Keratinocyte (primary cell): ENCODE results near the gene PNMA8B. TPM values are rescaled to one million over a fixed set of nuclear protein-coding genes. Genes with fewer than 3 reads are reported as not detected.

ENCODE experiments used
- DNase-seq: peaks from one replicate; pipeline ENCODE4 v3.0.0-alpha.2; 2011; ENCODE audit warnings: low read depth, missing footprints, low spot score
- FAIRE-seq: peaks from 2 replicates; lab custom pipeline; 2011; peaks lifted over from hg19 to GRCh38; lab: Jason Lieb, UNC
- H2AFZ ChIP-seq: 2 replicates; pipeline ENCODE4 v1.6.0; 2012; ENCODE audit warnings: low read length, control low read depth, inconsistent platforms; ENCODE audit not compliant: control insufficient read depth
- H3K27ac ChIP-seq: 2 replicates; pipeline ENCODE4 v1.5.1; 2011; ENCODE audit warnings: low read length; ENCODE audit not compliant: control insufficient read depth, insufficient read depth
- H3K27me3 ChIP-seq: 3 replicates; pipeline ENCODE4 v1.6.0; 2011; ENCODE audit warnings: low read length; ENCODE audit not compliant: control insufficient read depth, insufficient read depth; ENCODE audit errors: extremely low read depth
- H3K36me3 ChIP-seq, 2 experiments: 2 replicates in 1 of 2; 3 replicates in 1 of 2; pipeline ENCODE4 v1.5.1; 2011; ENCODE audit warnings: low read length in 2 of 2, mild to moderate bottlenecking in 1 of 2; ENCODE audit not compliant: control insufficient read depth in 2 of 2, insufficient read depth in 2 of 2; ENCODE audit errors: extremely low read depth in 1 of 2
- H3K4me1 ChIP-seq: 3 replicates; pipeline ENCODE4 v1.5.1; 2011; ENCODE audit warnings: low read length; ENCODE audit not compliant: control insufficient read depth, insufficient read depth; ENCODE audit errors: extremely low read depth
- H3K4me2 ChIP-seq: 3 replicates; pipeline ENCODE4 v1.6.0; 2011; ENCODE audit warnings: low read depth, low read length; ENCODE audit not compliant: control insufficient read depth, insufficient read depth; ENCODE audit errors: extremely low read depth
- H3K4me3 ChIP-seq, 3 experiments: fragments of 200-600 bp in 1 of 3; sonication (generic) in 1 of 3; 2 replicates in 2 of 3; 3 replicates in 1 of 3; pipeline ENCODE4 v1.5.1; 2011 to 2016; ENCODE audit warnings: low read length in 3 of 3, mild to moderate bottlenecking in 3 of 3, control low read depth in 2 of 3, inconsistent platforms in 1 of 3, low read depth in 1 of 3, mixed read lengths in 1 of 3, mixed run types in 1 of 3, moderate library complexity in 1 of 3; ENCODE audit not compliant: control insufficient read depth in 2 of 3, insufficient read depth in 2 of 3; ENCODE audit errors: extremely low read depth in 1 of 3
- H3K79me2 ChIP-seq: 2 replicates; pipeline ENCODE4 v1.6.0; 2012; ENCODE audit warnings: low read length; ENCODE audit not compliant: control insufficient read depth, insufficient read depth
- H3K9ac ChIP-seq: 3 replicates; pipeline ENCODE4 v1.6.0; 2011; ENCODE audit warnings: low read length; ENCODE audit not compliant: control insufficient read depth, insufficient read depth; ENCODE audit errors: extremely low read depth
- H3K9me1 ChIP-seq: 3 replicates; pipeline ENCODE4 v1.6.0; 2011; ENCODE audit warnings: low read length; ENCODE audit not compliant: control insufficient read depth, insufficient read depth; ENCODE audit errors: extremely low read depth
- H3K9me3 ChIP-seq: 2 replicates; pipeline ENCODE4 v1.5.1; 2012; ENCODE audit warnings: low read depth, low read length; ENCODE audit not compliant: control insufficient read depth
- H4K20me1 ChIP-seq: 3 replicates; pipeline ENCODE4 v1.6.0; 2011; ENCODE audit warnings: low read length; ENCODE audit not compliant: control insufficient read depth, insufficient read depth; ENCODE audit errors: extremely low read depth
- CTCF ChIP-seq, 3 experiments: IDR thresholded peaks in 1 of 3; conservative IDR thresholded peaks in 1 of 3; optimal IDR thresholded peaks in 1 of 3; 2 replicates in 2 of 3; 3 replicates in 1 of 3; pipeline versions ENCODE3 to v1.5.1; 2011; ENCODE audit warnings: low read length in 3 of 3, mild to moderate bottlenecking in 3 of 3, moderate library complexity in 2 of 3, control low read depth in 1 of 3, inconsistent platforms in 1 of 3; ENCODE audit not compliant: insufficient read depth in 2 of 3; ENCODE audit errors: extremely low read depth in 1 of 3
- EZH2 ChIP-seq: IDR thresholded peaks from one replicate; pipeline ENCODE4 v1.6.1; 2012; ENCODE audit warnings: inconsistent platforms, mild to moderate bottlenecking, low read length, moderate library complexity
- dilution Hi-C: fragments of 300-500 bp; cut with MboI; formaldehyde crosslinking; loops from one replicate; pipeline ENCODE4 v1.7.0; 2020; ENCODE audit warnings: low sequenced_read_pairs; ENCODE audit not compliant: extremely low pct_ligation_motif_present
- polyA plus RNA-seq, 5 experiments: library from polyadenylated mRNA; depleted of rRNA in 3 of 5; stranded (reverse) in 3 of 5; stranded (forward) in 1 of 5; unstranded in 1 of 5; fragments of >200 nt; gene quantifications; 1 replicate in 1 of 5; 2 replicates in 3 of 5; 3 replicates in 1 of 5; pipeline versions ENCODE4 v1.2.1 to v1.2.3, GENCODE V29; 2011 to 2012; ENCODE audit warnings: missing spikeins in 2 of 5, low read depth in 1 of 5, low replicate concordance in 1 of 5

Gene PNMA8B
- polyA plus RNA-seq, 1 donor (not counting 4 experiments of a cell fraction or from before 2014, with no cell fraction given), result not detected

GRCh38 chr19:46494146-46494940 is 1.3 kb downstream of the PNMA8B start:
- TF ChIP-seq CTCF (optimal IDR thresholded peaks at IDR 0.05 in 1 of 3, IDR thresholded peaks at IDR 0.05 in 1 of 3, conservative IDR thresholded peaks at IDR 0.05 in 1 of 3; ENCODE audit: extremely low read depth in 1 of 3, insufficient read depth in 2 of 3, low read length in 3 of 3) (no peak), EZH2 (no peak)
- no peaks in the 10 kb centered on the region for H4K20me1 ChIP-seq
- no peaks in the 10 kb centered on the region for H3K9me3 ChIP-seq
- no peak for DNase-seq
- H3K4me1 ChIP-seq, result peaks cover 4% of the 10 kb centered on the region
- no peaks in the 10 kb centered on the region for H3K79me2 ChIP-seq
- no peak for FAIRE-seq
- H3K9ac ChIP-seq, result no peak overlapping the region
- H3K9me1 ChIP-seq, result no peaks in the 10 kb centered on the region
- no peak overlapping the region for H3K4me3 ChIP-seq
- dilution Hi-C loops, result no loop called here
- H3K4me2 ChIP-seq, result peak overlapping the region; percentile 41
- H3K27ac ChIP-seq, result no peak overlapping the region
- H3K27me3 ChIP-seq, result peaks cover 33% of the 10 kb centered on the region
- no peak overlapping the region for H2AFZ ChIP-seq
- no peaks in the 10 kb centered on the region for H3K36me3 ChIP-seq

- no peaks in the 10 kb centered on the region for H4K20me1 ChIP-seq
- peak overlapping the region; percentile 37 for H2AFZ ChIP-seq
- FAIRE-seq (no peak), DNase-seq (no peak)
- no peaks in the 10 kb centered on the region for H3K9me1 ChIP-seq
- H3K27me3 ChIP-seq, result peaks cover 40% of the 10 kb centered on the region
- H3K4me2 ChIP-seq, result peak overlapping the region; percentile 41
- H3K27ac ChIP-seq, result no peak overlapping the region
- peak overlapping the region; percentile 37 for H3K9ac ChIP-seq
- no peaks in the 10 kb centered on the region for H3K36me3 ChIP-seq
- H3K4me1 ChIP-seq, result peaks cover 4% of the 10 kb centered on the region
- H3K79me2 ChIP-seq, result no peaks in the 10 kb centered on the region
- TF ChIP-seq CTCF (optimal IDR thresholded peaks at IDR 0.05 in 1 of 3, IDR thresholded peaks at IDR 0.05 in 1 of 3, conservative IDR thresholded peaks at IDR 0.05 in 1 of 3; ENCODE audit: extremely low read depth in 1 of 3, insufficient read depth in 2 of 3, low read length in 3 of 3) (no peak), EZH2 (no peak)
- H3K4me3 ChIP-seq, result no peak overlapping the region
- no peaks in the 10 kb centered on the region for H3K9me3 ChIP-seq
- dilution Hi-C loops, result no loop called here
Measured at GRCh38 chr19:46493236-46494145, 2.2 kb downstream of the PNMA8B start.
